ENCODE measurements around the gene KRT36. TPM values are rescaled to one million over a fixed set of nuclear protein-coding genes. Genes with fewer than 3 reads are reported as not detected.

Gene KRT36
- total and polyA plus RNA-seq, 10 donors = 0.20 to 2.7 (median 0.36) TPM; not detected in 1

DNA sequence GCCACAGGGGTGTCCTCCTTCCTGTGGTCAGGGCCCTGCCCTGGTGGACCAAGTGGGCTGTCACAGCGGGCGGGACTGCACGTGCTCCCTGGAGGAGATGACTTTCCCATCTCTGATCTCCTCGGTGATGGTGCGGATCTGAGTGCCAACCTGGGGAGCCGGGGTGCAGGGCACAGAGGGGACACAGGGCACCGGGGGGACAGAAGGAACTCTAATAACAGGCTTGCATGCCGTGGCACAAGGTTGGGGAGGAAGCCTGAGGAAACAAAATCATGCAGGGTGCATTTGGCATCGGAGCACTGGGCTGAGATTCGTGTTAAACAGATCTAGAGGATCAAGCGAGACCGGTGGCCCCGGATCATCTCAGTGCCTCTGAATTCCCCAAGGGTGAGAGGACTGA is 3.4 kb downstream of the KRT36 start:
- Histone ChIP-seq H3K27me3 (replicated peaks in 1 of 7) (peaks cover 0 to 19% (median 0%) of the 10 kb centered on the region in 7 donors), H3K36me3 (no peaks in the 10 kb centered on the region), H3K4me1 (peaks cover 0 to 26% (median 4%) of the 10 kb centered on the region in 6 donors), H3K27ac (no peak overlapping the region), H3K9me3 (no peaks in the 10 kb centered on the region), H3K4me3 (no peak overlapping the region)
- no peak for DNase-seq
- intact Hi-C loops (cut with DNase I; ENCODE audit: low total_unique reads) = no loop called here
- 88 to 96% (median 90%) methylated on average over 10 to 13 of the region's 13 CpGs for WGBS, 5 donors
- TF ChIP-seq, protein P1, sequence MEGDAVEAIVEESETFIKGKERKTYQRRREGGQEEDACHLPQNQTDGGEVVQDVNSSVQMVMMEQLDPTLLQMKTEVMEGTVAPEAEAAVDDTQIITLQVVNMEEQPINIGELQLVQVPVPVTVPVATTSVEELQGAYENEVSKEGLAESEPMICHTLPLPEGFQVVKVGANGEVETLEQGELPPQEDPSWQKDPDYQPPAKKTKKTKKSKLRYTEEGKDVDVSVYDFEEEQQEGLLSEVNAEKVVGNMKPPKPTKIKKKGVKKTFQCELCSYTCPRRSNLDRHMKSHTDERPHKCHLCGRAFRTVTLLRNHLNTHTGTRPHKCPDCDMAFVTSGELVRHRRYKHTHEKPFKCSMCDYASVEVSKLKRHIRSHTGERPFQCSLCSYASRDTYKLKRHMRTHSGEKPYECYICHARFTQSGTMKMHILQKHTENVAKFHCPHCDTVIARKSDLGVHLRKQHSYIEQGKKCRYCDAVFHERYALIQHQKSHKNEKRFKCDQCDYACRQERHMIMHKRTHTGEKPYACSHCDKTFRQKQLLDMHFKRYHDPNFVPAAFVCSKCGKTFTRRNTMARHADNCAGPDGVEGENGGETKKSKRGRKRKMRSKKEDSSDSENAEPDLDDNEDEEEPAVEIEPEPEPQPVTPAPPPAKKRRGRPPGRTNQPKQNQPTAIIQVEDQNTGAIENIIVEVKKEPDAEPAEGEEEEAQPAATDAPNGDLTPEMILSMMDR (IDR thresholded peaks at IDR 0.05 in 8 of 11, conservative IDR thresholded peaks at IDR 0.05 in 3 of 11) = no peak
- TF ChIP-seq POLR2AphosphoS5 (IDR thresholded peaks at IDR 0.05) (no peak), POLR2A (IDR thresholded peaks at IDR 0.05) (no peak)

DNA sequence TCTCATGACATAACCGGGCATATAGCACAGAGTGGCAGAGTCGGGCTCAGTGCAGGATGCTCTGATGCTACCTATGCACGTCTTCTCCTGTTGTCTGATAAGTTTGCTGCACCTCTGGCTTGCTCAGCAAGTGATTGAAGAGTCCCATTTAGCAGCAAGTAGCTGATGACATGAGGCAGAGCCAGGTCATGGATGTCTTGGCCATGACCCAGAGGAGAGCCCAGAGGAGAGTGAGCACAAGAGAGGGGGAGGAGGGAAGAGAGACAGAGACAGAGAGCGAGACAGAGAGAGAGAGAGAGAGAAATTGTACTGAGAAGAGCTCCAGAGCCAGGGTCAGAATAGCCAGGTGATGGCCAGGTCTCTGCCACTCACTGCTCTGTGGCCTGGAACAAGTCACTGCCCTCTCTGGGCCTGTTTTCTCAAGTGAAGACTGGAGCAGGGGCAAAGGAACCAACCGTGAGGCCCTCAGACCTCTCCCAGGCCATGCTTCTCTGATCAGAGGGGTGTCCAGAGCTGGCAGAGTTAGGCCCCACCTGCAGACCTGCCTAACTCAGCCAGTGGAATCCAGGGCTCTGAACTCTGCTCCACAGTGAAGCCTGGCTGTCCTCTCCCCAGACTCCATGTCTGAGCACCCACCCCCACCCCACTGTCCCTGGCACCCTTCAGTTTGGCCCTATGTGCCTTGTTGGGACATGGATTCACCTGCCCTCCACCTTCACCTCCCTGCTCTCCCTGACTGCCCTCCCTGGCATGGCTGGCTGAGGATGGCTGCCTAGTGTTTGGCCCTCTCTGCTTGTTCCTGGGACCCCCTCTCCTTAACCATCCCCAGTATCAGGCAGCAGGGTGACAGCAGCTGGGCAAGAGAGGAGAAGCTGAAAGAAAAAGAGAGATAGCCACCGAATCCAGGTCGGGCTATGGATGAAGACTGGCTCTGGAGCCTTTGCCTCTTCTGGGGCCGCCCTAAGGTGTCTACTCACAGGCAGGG is 4.5 kb downstream of the KRT36 start:
- H3K27ac ChIP-seq = no peak overlapping the region
- 73 to 91% (median 82%) methylated on average over 7 to 8 of the region's 8 CpGs for WGBS, 5 donors
- no peaks in the 10 kb centered on the region for H3K9me3 ChIP-seq
- DNase-seq = no peak
- intact Hi-C loops (cut with DNase I; ENCODE audit: low total_unique reads) = no loop called here
- TF ChIP-seq POLR2AphosphoS5 (IDR thresholded peaks at IDR 0.05) (no peak), POLR2A (IDR thresholded peaks at IDR 0.05) (no peak)
- TF ChIP-seq, protein P1 (IDR thresholded peaks at IDR 0.05 in 8 of 11, conservative IDR thresholded peaks at IDR 0.05 in 3 of 11) = no peak
- H3K27me3 ChIP-seq (replicated peaks in 1 of 7) = peaks cover 0 to 19% (median 0%) of the 10 kb centered on the region in 7 donors
- no peaks in the 10 kb centered on the region for H3K36me3 ChIP-seq
- peaks cover 0 to 19% (median 2%) of the 10 kb centered on the region in 6 donors for H3K4me1 ChIP-seq
- H3K4me3 ChIP-seq = no peak overlapping the region

DNA sequence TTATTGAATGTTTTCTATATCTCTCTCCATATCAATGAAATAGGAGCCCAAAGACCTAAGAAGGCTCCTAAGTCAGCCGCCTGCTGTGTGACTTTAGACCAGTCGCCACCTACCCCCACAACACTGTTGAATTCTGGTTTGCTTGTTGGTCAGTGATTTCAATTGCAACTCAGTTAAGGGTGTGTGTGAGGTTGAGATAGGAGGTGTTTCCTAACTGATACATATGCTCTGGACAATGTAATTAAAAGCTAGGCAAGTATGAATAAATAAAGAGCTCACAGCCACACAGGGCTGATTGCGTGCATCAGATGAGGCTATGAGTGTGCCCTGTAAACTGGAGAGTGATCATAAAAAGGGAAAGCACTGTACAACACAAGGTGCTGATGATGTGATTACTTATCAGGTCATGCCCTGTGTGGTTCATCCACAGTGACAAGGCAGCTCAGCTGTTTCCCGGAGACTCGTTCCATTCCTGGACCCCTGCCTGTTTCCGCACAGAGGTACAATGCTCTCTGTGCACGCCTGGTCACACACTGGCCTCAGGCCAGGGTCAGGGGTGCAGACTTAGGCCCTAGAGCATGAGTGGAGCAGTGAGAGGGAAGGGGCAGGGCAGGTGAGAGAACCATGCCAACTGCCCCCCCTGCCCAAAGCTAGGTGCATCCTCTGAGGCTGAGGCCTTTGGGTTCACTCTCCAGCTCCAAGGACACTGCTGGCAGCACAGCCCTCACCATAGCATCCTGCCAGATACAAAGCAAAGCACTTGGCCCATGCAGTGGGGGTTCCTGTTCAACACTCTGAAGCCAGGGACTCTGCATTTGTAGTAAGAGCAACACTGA is 5.5 kb downstream of the KRT36 start:
- Histone ChIP-seq H3K27me3 (replicated peaks in 1 of 7) (peaks cover 0 to 19% (median 0%) of the 10 kb centered on the region in 7 donors), H3K4me1 (peaks cover 0 to 20% (median 5%) of the 10 kb centered on the region in 6 donors), H3K36me3 (no peaks in the 10 kb centered on the region), H3K9me3 (no peaks in the 10 kb centered on the region), H3K4me3 (no peak overlapping the region), H3K27ac (no peak overlapping the region)
- intact Hi-C loops (cut with DNase I; ENCODE audit: low total_unique reads) = no loop called here
- 77 to 90% (median 80%) methylated on average over 6 to 7 of the region's 7 CpGs for WGBS, 5 donors
- peak in 1 of 3 donors; percentile 37 for TF ChIP-seq POLR2AphosphoS5 (IDR thresholded peaks at IDR 0.05)
- TF ChIP-seq POLR2A (IDR thresholded peaks at IDR 0.05) = no peak
- TF ChIP-seq, protein P1 (IDR thresholded peaks at IDR 0.05 in 8 of 11, conservative IDR thresholded peaks at IDR 0.05 in 3 of 11) = no peak
- no peak for DNase-seq

Data from spleen (tissue), 11 donors.